HG03439 (cell line): ENCODE data around the gene GPR37L1.

Experiments
- ATAC-seq: cut with Tn5 transposase; IDR thresholded peaks from one replicate; pipeline ENCODE4 v1.9.1; 2021; ENCODE audit warnings: mild to moderate bottlenecking, moderate library complexity; ENCODE audit not compliant: unreplicated experiment

The GPR37L1 gene

GRCh38 chr1:202122639-202123335, at the start of gene GPR37L1:
GPR37L1 (plus strand) TSS chr1:202122917; CDS start chr1:202122964, 47 bp downstream.
- ATAC-seq = no peak

GRCh38 chr1:202073206-202073605, 49.5 kb upstream of the GPR37L1 start:
- ATAC-seq = no peak

GRCh38 chr1:202074985-202075384, 47.7 kb upstream of the GPR37L1 start:
- ATAC-seq = no peak

GRCh38 chr1:202075389-202075788, 47.3 kb upstream of the GPR37L1 start:
- no peak for ATAC-seq

- ATAC-seq = no peak
Measured at GRCh38 chr1:202076050-202076511, 46.6 kb upstream of the GPR37L1 start.

GRCh38 chr1:202078241-202078640, 44.5 kb upstream of the GPR37L1 start:
- no peak for ATAC-seq

GRCh38 chr1:202081992-202082391, 40.7 kb upstream of the GPR37L1 start:
- no peak for ATAC-seq

GRCh38 chr1:202084791-202085681, 37.7 kb upstream of the GPR37L1 start:
- ATAC-seq = no peak

- ATAC-seq = no peak
Measured at GRCh38 chr1:202085682-202086373, 36.9 kb upstream of the GPR37L1 start.

- ATAC-seq = no peak
Measured at GRCh38 chr1:202086579-202087350, 36.0 kb upstream of the GPR37L1 start.

- no peak for ATAC-seq
Measured at GRCh38 chr1:202088206-202088605, 34.5 kb upstream of the GPR37L1 start.

GRCh38 chr1:202090994-202091393, 31.7 kb upstream of the GPR37L1 start:
- ATAC-seq = no peak

GRCh38 chr1:202093858-202094257, 28.9 kb upstream of the GPR37L1 start:
- ATAC-seq = no peak

- ATAC-seq = no peak
Measured at GRCh38 chr1:202101184-202101583, 21.5 kb upstream of the GPR37L1 start.

GRCh38 chr1:202104073-202104472, 18.6 kb upstream of the GPR37L1 start:
- ATAC-seq = no peak

GRCh38 chr1:202105571-202106339, 17.0 kb upstream of the GPR37L1 start:
- no peak for ATAC-seq

GRCh38 chr1:202106340-202107254, 16.1 kb upstream of the GPR37L1 start:
- ATAC-seq = no peak

- ATAC-seq = no peak
Measured at GRCh38 chr1:202107321-202107761, 15.4 kb upstream of the GPR37L1 start.
